ENCODE results near the gene SYNGR3. TPM values are rescaled to one million over a fixed set of nuclear protein-coding genes. Genes with fewer than 3 reads are reported as not detected.

Gene SYNGR3
- total RNA-seq, 4 donors from 2014 or later, result 2.7 to 4.8 (median 2.9) TPM; not detected in 1

GRCh38 chr16:2037647-2038381 lies 48.0 kb downstream of the SYNGR3 start:
- no peaks in the 10 kb centered on the region for H3K27me3 ChIP-seq
- in situ Hi-C loops (cut with MboI; ENCODE audit: low pct_ligation_motif_present in 1 of 4, low pct_unique_long_range_greater_than_20kb in 1 of 4, low sequenced_read_pairs in 3 of 4), result no loop called here
- H3K9me3 ChIP-seq, result no peaks in the 10 kb centered on the region
- DNase-seq, result no peak
- intact Hi-C loops (cut with DNase I; ENCODE audit: low total_unique reads), result no loop called here
- no peak for TF ChIP-seq POLR2A (IDR thresholded peaks at IDR 0.05)
- TF ChIP-seq, protein P1, sequence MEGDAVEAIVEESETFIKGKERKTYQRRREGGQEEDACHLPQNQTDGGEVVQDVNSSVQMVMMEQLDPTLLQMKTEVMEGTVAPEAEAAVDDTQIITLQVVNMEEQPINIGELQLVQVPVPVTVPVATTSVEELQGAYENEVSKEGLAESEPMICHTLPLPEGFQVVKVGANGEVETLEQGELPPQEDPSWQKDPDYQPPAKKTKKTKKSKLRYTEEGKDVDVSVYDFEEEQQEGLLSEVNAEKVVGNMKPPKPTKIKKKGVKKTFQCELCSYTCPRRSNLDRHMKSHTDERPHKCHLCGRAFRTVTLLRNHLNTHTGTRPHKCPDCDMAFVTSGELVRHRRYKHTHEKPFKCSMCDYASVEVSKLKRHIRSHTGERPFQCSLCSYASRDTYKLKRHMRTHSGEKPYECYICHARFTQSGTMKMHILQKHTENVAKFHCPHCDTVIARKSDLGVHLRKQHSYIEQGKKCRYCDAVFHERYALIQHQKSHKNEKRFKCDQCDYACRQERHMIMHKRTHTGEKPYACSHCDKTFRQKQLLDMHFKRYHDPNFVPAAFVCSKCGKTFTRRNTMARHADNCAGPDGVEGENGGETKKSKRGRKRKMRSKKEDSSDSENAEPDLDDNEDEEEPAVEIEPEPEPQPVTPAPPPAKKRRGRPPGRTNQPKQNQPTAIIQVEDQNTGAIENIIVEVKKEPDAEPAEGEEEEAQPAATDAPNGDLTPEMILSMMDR (IDR thresholded peaks at IDR 0.05), result no peak
- peak overlapping the region; percentile 76 to 87 (median 82) for H3K27ac ChIP-seq
- WGBS, 2 donors (ENCODE audit: low coverage in 1 of 2), result 75 to 80% methylated on average over 1 to 24 of the region's 29 CpGs
- H3K4me1 ChIP-seq, result peaks cover 58 to 92% (median 80%) of the 10 kb centered on the region in 4 donors
- no peak overlapping the region for H3K4me3 ChIP-seq
- no peaks in the 10 kb centered on the region for H3K36me3 ChIP-seq

DNA sequence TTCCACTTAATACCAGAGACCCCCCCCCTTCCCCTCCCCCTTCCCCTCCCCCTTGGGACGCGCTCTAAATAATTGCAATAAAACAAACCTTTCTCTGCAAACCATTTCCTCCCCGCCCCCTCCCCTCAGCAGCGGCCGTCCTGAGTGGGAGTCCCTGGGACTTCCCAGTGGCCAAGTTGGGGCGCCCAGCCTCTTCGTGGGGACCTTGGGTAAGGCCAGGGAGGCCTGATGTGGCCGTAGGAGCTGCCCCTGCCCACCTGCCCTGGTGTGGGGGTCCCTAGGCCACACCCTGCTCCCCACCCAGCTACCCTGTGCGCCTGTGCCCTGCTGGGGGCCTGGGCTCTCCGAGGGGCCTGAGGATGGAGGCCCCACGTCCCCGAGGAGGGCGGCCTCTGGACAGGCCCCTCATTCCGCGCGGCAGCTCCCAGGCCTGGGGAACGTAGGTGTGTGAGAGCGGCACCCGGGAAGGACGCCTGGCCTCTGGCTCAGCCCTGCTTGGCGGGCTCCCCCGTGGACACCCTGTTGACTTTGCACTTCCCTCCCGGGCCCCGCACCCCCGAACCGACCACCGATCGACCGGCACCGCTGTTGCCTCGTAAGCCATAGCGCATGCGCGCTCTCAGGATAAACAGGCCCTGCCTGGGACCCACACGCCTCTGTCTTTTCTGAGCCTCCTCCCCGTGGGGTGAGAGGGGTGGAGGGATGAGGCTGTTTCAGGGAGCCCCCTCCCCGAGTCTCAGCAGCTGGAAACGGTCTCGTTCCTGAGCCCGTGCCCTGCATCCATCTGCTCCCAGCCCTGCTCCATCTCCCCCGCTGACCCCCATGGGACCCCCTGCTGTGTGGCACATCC lies 48.8 kb downstream of the SYNGR3 start:
- Histone ChIP-seq H3K4me1 (peaks cover 66 to 92% (median 81%) of the 10 kb centered on the region in 4 donors), H3K4me3 (no peak overlapping the region), H3K27me3 (no peaks in the 10 kb centered on the region), H3K36me3 (no peaks in the 10 kb centered on the region), H3K27ac (peak overlapping the region; percentile 76 to 87 (median 82)), H3K9me3 (no peaks in the 10 kb centered on the region)
- in situ Hi-C loops (cut with MboI; ENCODE audit: low pct_ligation_motif_present in 1 of 4, low pct_unique_long_range_greater_than_20kb in 1 of 4, low sequenced_read_pairs in 3 of 4) (no loop called here), intact Hi-C loops (cut with DNase I; ENCODE audit: low total_unique reads) (no loop called here)
- TF ChIP-seq POLR2A (IDR thresholded peaks at IDR 0.05) (no peak), POLR2AphosphoS5 (IDR thresholded peaks at IDR 0.05) (no peak), EP300 (IDR thresholded peaks at IDR 0.05; ENCODE audit: low read depth) (no peak)
- TF ChIP-seq, protein P1 (IDR thresholded peaks at IDR 0.05), result no peak
- no peak for DNase-seq
- WGBS, 2 donors (ENCODE audit: low coverage in 1 of 2), result 66 to 67% methylated on average over 3 to 28 of the region's 41 CpGs

DNA sequence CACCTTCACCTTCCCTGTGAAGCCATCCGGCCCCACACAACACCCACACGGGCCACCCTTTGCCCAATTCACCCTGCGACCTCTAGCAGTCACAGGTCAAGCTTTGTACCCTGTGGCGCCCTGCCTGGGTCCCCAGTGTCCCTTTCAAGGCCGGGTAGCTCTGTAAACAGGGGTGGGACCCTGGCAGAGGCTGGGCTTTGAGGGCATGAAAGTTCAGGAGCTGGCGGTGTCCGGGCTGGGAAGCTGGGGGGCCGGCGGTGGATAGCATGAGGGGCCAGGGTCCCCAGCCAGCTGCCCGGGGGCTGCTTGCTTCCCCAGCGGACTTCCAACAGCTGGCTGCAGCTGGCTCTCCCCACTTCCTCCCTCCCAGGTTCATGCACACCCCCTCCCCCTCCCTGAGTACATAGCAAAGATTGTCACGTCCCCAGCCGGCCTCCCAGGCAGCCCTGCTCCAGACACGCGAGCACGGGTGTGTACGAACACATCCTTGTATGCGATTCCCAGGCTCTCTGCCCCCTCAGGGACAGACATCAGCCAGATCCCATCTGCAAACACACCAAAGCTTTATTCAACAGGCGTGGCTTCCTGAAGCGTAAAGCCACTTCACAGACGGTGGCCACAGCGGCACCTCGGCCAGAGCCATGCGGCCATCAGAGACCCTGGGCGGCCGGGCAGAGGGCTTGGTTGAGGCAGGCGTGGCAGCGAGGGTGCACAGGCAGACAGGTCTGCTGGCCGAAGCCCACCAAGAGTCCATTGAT lies 49.7 kb downstream of the SYNGR3 start:
- H3K27me3 ChIP-seq, result no peaks in the 10 kb centered on the region
- H3K4me1 ChIP-seq, result peaks cover 68 to 96% (median 84%) of the 10 kb centered on the region in 4 donors
- H3K4me3 ChIP-seq, result no peak overlapping the region
- 36 to 43% methylated on average over 3 to 28 of the region's 29 CpGs for WGBS, 2 donors (ENCODE audit: low coverage in 1 of 2)
- in situ Hi-C loops (cut with MboI; ENCODE audit: low pct_ligation_motif_present in 1 of 4, low pct_unique_long_range_greater_than_20kb in 1 of 4, low sequenced_read_pairs in 3 of 4), result no loop called here
- H3K27ac ChIP-seq, result peak overlapping the region; percentile 76 to 87 (median 82)
- TF ChIP-seq POLR2AphosphoS5 (IDR thresholded peaks at IDR 0.05) (peak; percentile 63 to 78 (median 65)), POLR2A (IDR thresholded peaks at IDR 0.05) (peak; percentile 22)
- TF ChIP-seq, protein P1 (IDR thresholded peaks at IDR 0.05), result no peak
- intact Hi-C loops (cut with DNase I; ENCODE audit: low total_unique reads), result loop anchor here (10.0 kb wide), 1 partner anchor 1605 kb away; no protein-coding TSS in a partner anchor
- peak; percentile 72 for DNase-seq
- no peaks in the 10 kb centered on the region for H3K36me3 ChIP-seq
- H3K9me3 ChIP-seq, result no peaks in the 10 kb centered on the region
